H1 (cell line): ENCODE results near the gene LRRTM4. TPM values are rescaled to one million over a fixed set of nuclear protein-coding genes. Genes with fewer than 3 reads are reported as not detected.

Source experiments
- CTCF ChIA-PET: fragments of 300-600 bp; sonication (Branson Sonifier 250); formaldehyde crosslinking; loops from one replicate; lab custom pipeline; 2021; ENCODE audit not compliant: partially characterized antibody; lab: Charles Lee
- POLR2A ChIA-PET: fragments of 300-600 bp; sonication (Branson Sonifier 250); formaldehyde crosslinking; loops from one replicate; lab custom pipeline; 2021; ENCODE audit warnings: inconsistent platforms; ENCODE audit not compliant: partially characterized antibody; lab: Charles Lee
- DNase-seq, 2 experiments: peaks; one replicate each; pipeline versions ENCODE4 v3.0.0 to v3.0.0-alpha.2; 2010 to 2022; ENCODE audit warnings: low spot score in 2 of 2, low read depth in 1 of 2, mixed read lengths in 1 of 2
- FAIRE-seq: peaks from 2 replicates; lab custom pipeline; 2011; peaks lifted over from hg19 to GRCh38; lab: Jason Lieb, UNC
- H2AFZ ChIP-seq: 2 replicates; pipeline ENCODE4 v1.8.1; 2012; ENCODE audit warnings: low read length, inconsistent platforms
- H2AK5ac ChIP-seq: 2 replicates; pipeline ENCODE4 v1.6.1; 2013; ENCODE audit warnings: low read depth, low read length
- H2BK120ac ChIP-seq: replicated peaks from 2 replicates; pipeline ENCODE3; 2013; ENCODE audit warnings: low read depth, low read length, inconsistent platforms
- H2BK12ac ChIP-seq: 2 replicates; pipeline ENCODE4 v1.6.1; 2013; ENCODE audit warnings: low read depth, low read length
- H2BK15ac ChIP-seq: 2 replicates; pipeline ENCODE4 v1.6.1; 2013; ENCODE audit warnings: low read length
- H2BK20ac ChIP-seq: 2 replicates; pipeline ENCODE4 v1.6.1; 2013; ENCODE audit warnings: low read length
- H2BK5ac ChIP-seq: 2 replicates; pipeline ENCODE4 v1.6.1; 2013; ENCODE audit warnings: low read depth, low read length
- H3K14ac ChIP-seq: 2 replicates; pipeline ENCODE4 v1.6.1; 2013; ENCODE audit warnings: inconsistent platforms; ENCODE audit not compliant: insufficient read length
- H3K18ac ChIP-seq: 2 replicates; pipeline ENCODE4 v1.6.1; 2013; ENCODE audit warnings: low read length; ENCODE audit errors: extremely low read depth
- H3K23ac ChIP-seq: 2 replicates; pipeline ENCODE4 v1.6.1; 2013; ENCODE audit warnings: inconsistent platforms; ENCODE audit not compliant: insufficient read length
- H3K23me2 ChIP-seq: 2 replicates; pipeline ENCODE4 v1.6.1; 2013; ENCODE audit warnings: low read depth, low read length
- H3K27ac ChIP-seq: 2 replicates; pipeline ENCODE4 v1.6.1; 2011; ENCODE audit warnings: low read depth, low read length, inconsistent platforms
- H3K27me3 ChIP-seq, 4 experiments: replicated peaks in 1 of 4; 1 replicate in 1 of 4; 2 replicates in 3 of 4; pipeline versions ENCODE4 v1.6.1 to v1.8.1; 2011 to 2013; ENCODE audit warnings: low read length in 3 of 4, mild to moderate bottlenecking in 3 of 4, inconsistent platforms in 2 of 4, mixed read lengths in 2 of 4, moderate library complexity in 1 of 4; ENCODE audit not compliant: control insufficient read depth in 3 of 4, insufficient read depth in 3 of 4; ENCODE audit errors: extremely low read depth in 1 of 4
- H3K36me3 ChIP-seq, 4 experiments: 2 replicates each; pipeline versions ENCODE4 v1.6.1 to v1.8.1; 2011 to 2013; ENCODE audit warnings: mild to moderate bottlenecking in 4 of 4, low read length in 3 of 4, moderate library complexity in 2 of 4, control low read depth in 1 of 4, inconsistent platforms in 1 of 4; ENCODE audit not compliant: insufficient read depth in 4 of 4, control insufficient read depth in 2 of 4
- H3K4ac ChIP-seq: replicated peaks from 2 replicates; pipeline ENCODE3; 2013; ENCODE audit warnings: low read length, low read depth, mixed read lengths, inconsistent platforms; ENCODE audit not compliant: insufficient read length
- H3K4me1 ChIP-seq, 4 experiments: replicated peaks in 1 of 4; 1 replicate in 1 of 4; 2 replicates in 3 of 4; pipeline versions ENCODE4 v1.6.1 to v1.8.1; 2011 to 2013; ENCODE audit warnings: low read length in 3 of 4, inconsistent platforms in 2 of 4, mixed read lengths in 1 of 4; ENCODE audit not compliant: insufficient read depth in 4 of 4, control insufficient read depth in 3 of 4
- H3K4me2 ChIP-seq, 2 experiments: 2 replicates each; pipeline versions ENCODE4 v1.6.1 to v1.8.1; 2011 to 2013; ENCODE audit warnings: low read depth in 2 of 2, low read length in 2 of 2, control low read depth in 1 of 2, inconsistent platforms in 1 of 2, mild to moderate bottlenecking in 1 of 2; ENCODE audit not compliant: insufficient read depth in 1 of 2
- H3K4me3 ChIP-seq, 4 experiments: fragments of 200-600, 300-600 bp in 1 of 4; sonication (generic), shearing (Covaris generic), sonication (Bioruptor Twin) in 1 of 4; 2 replicates each; pipeline versions ENCODE4 v1.5.1 to v1.8.1; 2011 to 2016; ENCODE audit warnings: low read length in 4 of 4, low read depth in 3 of 4, control low read depth in 2 of 4, inconsistent platforms in 2 of 4, mild to moderate bottlenecking in 2 of 4, mixed read lengths in 1 of 4, moderate library complexity in 1 of 4; ENCODE audit not compliant: insufficient read depth in 2 of 4; ENCODE audit errors: extremely low read depth in 1 of 4
- H3K56ac ChIP-seq: replicated peaks from 2 replicates; pipeline ENCODE3; 2013; ENCODE audit warnings: low read depth, mild to moderate bottlenecking, mixed read lengths, low read length, inconsistent platforms; ENCODE audit not compliant: insufficient read length
- H3K79me1 ChIP-seq: 2 replicates; pipeline ENCODE4 v1.6.1; 2013; ENCODE audit warnings: low read depth, low read length, control low read depth
- H3K79me2 ChIP-seq, 2 experiments: 2 replicates each; pipeline versions ENCODE4 v1.6.1 to v1.8.1; 2012 to 2013; ENCODE audit warnings: low read length in 2 of 2, mild to moderate bottlenecking in 2 of 2, inconsistent platforms in 1 of 2; ENCODE audit not compliant: insufficient read depth in 2 of 2, control insufficient read depth in 1 of 2
- H3K9ac ChIP-seq, 4 experiments: replicated peaks in 1 of 4; 1 replicate in 1 of 4; 2 replicates in 3 of 4; pipeline versions ENCODE4 v1.6.1 to v1.8.1; 2011 to 2013; ENCODE audit warnings: low read depth in 3 of 4, low read length in 3 of 4, control low read depth in 2 of 4, mild to moderate bottlenecking in 2 of 4, moderate library complexity in 2 of 4, inconsistent platforms in 1 of 4; ENCODE audit errors: extremely low read depth in 1 of 4
- H3K9me3 ChIP-seq, 2 experiments: 2 replicates each; pipeline versions ENCODE4 v1.6.1 to v1.8.1; 2012 to 2013; ENCODE audit warnings: mild to moderate bottlenecking in 2 of 2, moderate library complexity in 2 of 2, control low read depth in 1 of 2, inconsistent platforms in 1 of 2, low read depth in 1 of 2, low read length in 1 of 2, mixed read lengths in 1 of 2; ENCODE audit not compliant: insufficient read depth in 2 of 2
- H4K20me1 ChIP-seq, 2 experiments: replicated peaks in 1 of 2; 2 replicates each; pipeline versions ENCODE3 to v1.8.1; 2011 to 2013; ENCODE audit warnings: inconsistent platforms in 2 of 2, low read length in 2 of 2, mild to moderate bottlenecking in 1 of 2; ENCODE audit not compliant: insufficient read depth in 2 of 2, control insufficient read depth in 1 of 2
- H4K5ac ChIP-seq: 2 replicates; pipeline ENCODE4 v1.6.1; 2013; ENCODE audit warnings: low read length, low read depth, mixed read lengths, inconsistent platforms; ENCODE audit not compliant: insufficient read length
- H4K8ac ChIP-seq: 2 replicates; pipeline ENCODE4 v1.8.0; 2013; ENCODE audit warnings: mild to moderate bottlenecking, moderate library complexity, low read length, inconsistent platforms; ENCODE audit not compliant: insufficient read depth; ENCODE audit errors: extremely low read depth
- H4K91ac ChIP-seq: replicated peaks from 2 replicates; pipeline ENCODE3; 2013; ENCODE audit warnings: low read length, mixed read lengths, inconsistent platforms; ENCODE audit not compliant: insufficient read length
- CREB1 ChIP-seq: IDR thresholded peaks from 2 replicates; pipeline ENCODE4 v1.6.1; 2012; ENCODE audit warnings: inconsistent platforms
- GABPA ChIP-seq: IDR thresholded peaks from 2 replicates; pipeline ENCODE4 v1.6.1; 2011; ENCODE audit warnings: mild to moderate bottlenecking, low read length, moderate library complexity, borderline replicate concordance; ENCODE audit not compliant: insufficient read depth
- GTF2F1 ChIP-seq: IDR thresholded peaks from 2 replicates; pipeline ENCODE4 v1.6.1; 2012; ENCODE audit warnings: low read depth, low read length, improper control_type of control experiment, borderline replicate concordance
- KDM1A ChIP-seq: fragments of 200-600, 300-600 bp; sonication (generic); IDR thresholded peaks from 2 replicates; pipeline ENCODE4 v1.7.1; 2016; ENCODE audit warnings: mild to moderate bottlenecking, low read length, borderline replicate concordance
- KDM5A ChIP-seq: fragments of 200-600 bp; IDR thresholded peaks from 2 replicates; pipeline ENCODE4 v1.7.1; 2012; ENCODE audit warnings: mild to moderate bottlenecking, low read length, inconsistent platforms, mixed read lengths
- SIX5 ChIP-seq: IDR thresholded peaks from 2 replicates; pipeline ENCODE4 v1.6.1; 2011; ENCODE audit warnings: mild to moderate bottlenecking, low read depth, low read length
- SP2 ChIP-seq: IDR thresholded peaks from 2 replicates; pipeline ENCODE4 v1.6.1; 2012; ENCODE audit warnings: mild to moderate bottlenecking, low read length, inconsistent platforms
- SP4 ChIP-seq: IDR thresholded peaks from 2 replicates; pipeline ENCODE4 v1.6.1; 2012; ENCODE audit warnings: low read length, inconsistent platforms
- TEAD4 ChIP-seq: IDR thresholded peaks from 2 replicates; pipeline ENCODE4 v1.6.1; 2012; ENCODE audit warnings: low read depth, low read length, inconsistent platforms, mixed read lengths
- YY1 ChIP-seq: IDR thresholded peaks from 2 replicates; pipeline ENCODE4 v1.6.1; 2011; ENCODE audit warnings: low read depth, mild to moderate bottlenecking, low read length
- WGBS, 2 experiments: shearing (Covaris generic) in 1 of 2; methylation state at CpG; one replicate each; pipeline versions ENCODE4 v1.1.6 to v1.1.7; 2013 to 2015; ENCODE audit warnings: low lambda C conversion rate in 2 of 2, mixed read lengths in 2 of 2, inconsistent platforms in 1 of 2, low coverage in 1 of 2, missing lambda C conversion rate in 1 of 2; ENCODE audit not compliant: insufficient replicate concordance in 2 of 2, insufficient coverage in 1 of 2, insufficient read length in 1 of 2; ENCODE audit errors: extremely low coverage in 1 of 2, missing lambda C conversion rate in 1 of 2; 5-methylcytosine and 5-hydroxymethylcytosine counted together
- polyA plus RNA-seq, 7 experiments: library from polyadenylated mRNA; depleted of rRNA in 3 of 7; stranded (reverse) in 5 of 7; unstranded in 2 of 7; fragments of >200 nt in 5 of 7; fragments of 200-250 nt in 2 of 7; gene quantifications; 1 replicate in 5 of 7; 2 replicates in 1 of 7; 4 replicates in 1 of 7; pipeline versions ENCODE4 v1.2.1 to v1.2.3, GENCODE V29; 2011 to 2013; ENCODE audit warnings: missing spikeins in 2 of 7, mixed read lengths in 2 of 7
- total RNA-seq: library from RNA; stranded (reverse); fragmentation: NEBNext Ultra II Directional; extraction: Animal tissue kit (Norgen Biotek cat#: 25700); gene quantifications from 2 replicates; pipeline ENCODE4 v1.2.1, GENCODE V29; 2021
- TF ChIP-seq, protein P1 (sequence below), 3 experiments: IDR thresholded peaks; 1 replicate in 2 of 3; 2 replicates in 1 of 3; pipeline versions ENCODE4 v1.5.1 to v1.6.1; 2011; ENCODE audit warnings: low read length in 3 of 3, mild to moderate bottlenecking in 3 of 3, inconsistent platforms in 2 of 3, low read depth in 1 of 3, moderate library complexity in 1 of 3; ENCODE audit not compliant: insufficient read depth in 1 of 3; ENCODE audit errors: control extremely low read depth in 1 of 3
- TF ChIP-seq, protein P2 (sequence below): IDR thresholded peaks from 2 replicates; pipeline ENCODE4 v1.6.1; 2012; ENCODE audit warnings: inconsistent platforms

Gene LRRTM4
- total and polyA plus RNA-seq, 2 of the 8 experiments (the other 6 are each of a cell fraction or from before 2014, with no cell fraction given): 3.6 to 9.5 TPM

DNA sequence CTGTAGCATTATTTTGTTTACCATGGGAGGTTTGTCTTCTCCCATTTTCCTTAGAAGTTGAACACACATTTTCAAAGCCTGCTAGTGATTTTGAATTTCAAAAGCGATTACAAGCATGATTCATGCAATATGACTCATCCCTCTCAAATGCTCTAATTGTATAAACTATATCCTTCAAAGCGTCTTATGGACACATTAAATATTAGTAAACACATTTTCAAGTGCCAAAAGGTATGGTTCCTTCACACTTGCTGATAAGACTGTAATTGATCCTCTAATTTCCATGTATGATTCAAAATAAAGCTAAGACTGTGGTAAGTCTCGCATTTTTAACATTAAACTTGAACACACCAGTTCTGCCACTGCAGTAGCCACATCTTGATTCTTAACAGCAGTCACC, 512.9 kb downstream of the LRRTM4 start:
- 65% methylated on average over 3 of the region's 3 CpGs; no CpG with 5 or more reads in 1 of the 2 experiments for WGBS, 2 experiments
- TF ChIP-seq SP4 (no peak), CREB1 (no peak), TEAD4 (no peak), KDM5A (no peak), YY1 (no peak), SIX5 (no peak), GTF2F1 (no peak), KDM1A (no peak), GABPA (no peak), SP2 (no peak)
- TF ChIP-seq, protein P1, sequence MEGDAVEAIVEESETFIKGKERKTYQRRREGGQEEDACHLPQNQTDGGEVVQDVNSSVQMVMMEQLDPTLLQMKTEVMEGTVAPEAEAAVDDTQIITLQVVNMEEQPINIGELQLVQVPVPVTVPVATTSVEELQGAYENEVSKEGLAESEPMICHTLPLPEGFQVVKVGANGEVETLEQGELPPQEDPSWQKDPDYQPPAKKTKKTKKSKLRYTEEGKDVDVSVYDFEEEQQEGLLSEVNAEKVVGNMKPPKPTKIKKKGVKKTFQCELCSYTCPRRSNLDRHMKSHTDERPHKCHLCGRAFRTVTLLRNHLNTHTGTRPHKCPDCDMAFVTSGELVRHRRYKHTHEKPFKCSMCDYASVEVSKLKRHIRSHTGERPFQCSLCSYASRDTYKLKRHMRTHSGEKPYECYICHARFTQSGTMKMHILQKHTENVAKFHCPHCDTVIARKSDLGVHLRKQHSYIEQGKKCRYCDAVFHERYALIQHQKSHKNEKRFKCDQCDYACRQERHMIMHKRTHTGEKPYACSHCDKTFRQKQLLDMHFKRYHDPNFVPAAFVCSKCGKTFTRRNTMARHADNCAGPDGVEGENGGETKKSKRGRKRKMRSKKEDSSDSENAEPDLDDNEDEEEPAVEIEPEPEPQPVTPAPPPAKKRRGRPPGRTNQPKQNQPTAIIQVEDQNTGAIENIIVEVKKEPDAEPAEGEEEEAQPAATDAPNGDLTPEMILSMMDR (IDR thresholded peaks at IDR 0.05; ENCODE audit: control extremely low read depth in 1 of 3, insufficient read depth in 1 of 3, low read depth in 1 of 3, low read length in 3 of 3): no peak
- TF ChIP-seq, protein P2, sequence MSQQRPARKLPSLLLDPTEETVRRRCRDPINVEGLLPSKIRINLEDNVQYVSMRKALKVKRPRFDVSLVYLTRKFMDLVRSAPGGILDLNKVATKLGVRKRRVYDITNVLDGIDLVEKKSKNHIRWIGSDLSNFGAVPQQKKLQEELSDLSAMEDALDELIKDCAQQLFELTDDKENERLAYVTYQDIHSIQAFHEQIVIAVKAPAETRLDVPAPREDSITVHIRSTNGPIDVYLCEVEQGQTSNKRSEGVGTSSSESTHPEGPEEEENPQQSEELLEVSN: no peak

More for the DNA sequence above, 512.9 kb downstream of the LRRTM4 start:
- H3K27ac ChIP-seq: no peak overlapping the region
- no peak overlapping the region for H2BK5ac ChIP-seq
- H4K5ac ChIP-seq: no peak overlapping the region
- H3K9me3 ChIP-seq: no peaks in the 10 kb centered on the region
- no peaks in the 10 kb centered on the region for H3K36me3 ChIP-seq
- H3K23me2 ChIP-seq: no peaks in the 10 kb centered on the region; the same call in 1 of the 2 replicates
- FAIRE-seq: no peak
- no peak overlapping the region for H4K8ac ChIP-seq
- POLR2A ChIA-PET: interaction anchor here (0.7 to 1.3 kb wide), 3 partner anchors 10 to 204 kb away, joined by 3 to 4 read pairs (median 3); no protein-coding TSS in a partner anchor
- CTCF ChIA-PET: no interaction called here
- no peak overlapping the region for H3K23ac ChIP-seq
- no peaks in the 10 kb centered on the region for H4K20me1 ChIP-seq
- H3K4ac ChIP-seq: no peak overlapping the region
- peaks cover 0 to 9% (median 7%) of the 10 kb centered on the region in 4 experiments; a peak in 4 of 7 replicates for H3K4me1 ChIP-seq
- H3K14ac ChIP-seq: no peak overlapping the region
- H3K9ac ChIP-seq: no peak overlapping the region
- no peaks in the 10 kb centered on the region for H3K79me1 ChIP-seq
- no peak overlapping the region for H2AFZ ChIP-seq
- H4K91ac ChIP-seq: no peak overlapping the region
- H2BK12ac ChIP-seq: no peak overlapping the region
- H2BK15ac ChIP-seq: no peak overlapping the region
- DNase-seq: no peak
- no peak overlapping the region for H3K56ac ChIP-seq
- no peak overlapping the region for H3K18ac ChIP-seq
- no peak overlapping the region for H2BK20ac ChIP-seq
- peak overlapping the region; percentile 12 to 31; a peak in 2 of 4 replicates for H3K4me2 ChIP-seq
- H2AK5ac ChIP-seq: no peak overlapping the region; the same call in 1 of the 2 replicates
- no peaks in the 10 kb centered on the region for H3K27me3 ChIP-seq
- H2BK120ac ChIP-seq: no peak overlapping the region
- H3K4me3 ChIP-seq: peak overlapping the region in 1 of 4 experiments; percentile 7; a peak in 1 of 8 replicates
- H3K79me2 ChIP-seq: no peaks in the 10 kb centered on the region
